Mononuclear cell (primary cell): ENCODE results near the gene ZSCAN1. TPM values are rescaled to one million over a fixed set of nuclear protein-coding genes. Genes with fewer than 3 reads are reported as not detected.

Experiments
- H3K27me3 ChIP-seq: 2 replicates; pipeline ENCODE4 v1.6.0; 2011; ENCODE audit warnings: low read length, control low read depth; ENCODE audit not compliant: insufficient read depth
- H3K4me1 ChIP-seq: 2 replicates; pipeline ENCODE4 v1.5.1; 2011; ENCODE audit warnings: mild to moderate bottlenecking, low read length, control low read depth; ENCODE audit not compliant: insufficient read depth
- H3K4me3 ChIP-seq: 2 replicates; pipeline ENCODE4 v1.5.1; 2011; ENCODE audit warnings: mild to moderate bottlenecking, low read length, moderate library complexity
- H3K9me3 ChIP-seq: 2 replicates; pipeline ENCODE4 v1.5.1; 2011; ENCODE audit warnings: low read depth, mild to moderate bottlenecking, control low read depth, low read length
- total RNA-seq: library from RNA; depleted of rRNA; stranded (reverse); fragments of >200 nt; gene quantifications from one replicate; pipeline ENCODE4 v1.2.3, GENCODE V29; 2012

ZSCAN1 gene
- total RNA-seq, 1 donor = not detected

GRCh38 chr19:58085348-58085875, 51.6 kb downstream of the ZSCAN1 start:
- no peaks in the 10 kb centered on the region for H3K4me1 ChIP-seq
- no peak overlapping the region for H3K4me3 ChIP-seq
- no peaks in the 10 kb centered on the region for H3K27me3 ChIP-seq
- H3K9me3 ChIP-seq = no peaks in the 10 kb centered on the region

- no peak overlapping the region for H3K4me3 ChIP-seq
- no peaks in the 10 kb centered on the region for H3K4me1 ChIP-seq
- no peaks in the 10 kb centered on the region for H3K9me3 ChIP-seq
- no peaks in the 10 kb centered on the region for H3K27me3 ChIP-seq
Measured at GRCh38 chr19:58086825-58087710, 53.2 kb downstream of the ZSCAN1 start.

GRCh38 chr19:58088521-58089052, 54.8 kb downstream of the ZSCAN1 start:
- Histone ChIP-seq H3K4me1 (no peaks in the 10 kb centered on the region), H3K4me3 (no peak overlapping the region), H3K9me3 (no peaks in the 10 kb centered on the region), H3K27me3 (no peaks in the 10 kb centered on the region)

GRCh38 chr19:58089846-58090245, 56.0 kb downstream of the ZSCAN1 start:
- H3K9me3 ChIP-seq = no peaks in the 10 kb centered on the region

GRCh38 chr19:58091251-58091995, 57.6 kb downstream of the ZSCAN1 start:
- Histone ChIP-seq H3K4me1 (no peaks in the 10 kb centered on the region), H3K4me3 (no peak overlapping the region), H3K27me3 (no peaks in the 10 kb centered on the region), H3K9me3 (no peaks in the 10 kb centered on the region)

More at GRCh38 chr19:58089846-58090245, 56.0 kb downstream of the ZSCAN1 start:
- H3K27me3 ChIP-seq = no peaks in the 10 kb centered on the region
- H3K4me1 ChIP-seq = no peaks in the 10 kb centered on the region
- H3K4me3 ChIP-seq = no peak overlapping the region

- Histone ChIP-seq H3K4me3 (no peak overlapping the region), H3K27me3 (no peaks in the 10 kb centered on the region), H3K9me3 (no peaks in the 10 kb centered on the region), H3K4me1 (peaks cover 4% of the 10 kb centered on the region)
Measured at GRCh38 chr19:58093071-58093470, 59.2 kb downstream of the ZSCAN1 start.

- Histone ChIP-seq H3K27me3 (no peaks in the 10 kb centered on the region), H3K4me1 (peaks cover 10% of the 10 kb centered on the region), H3K9me3 (peaks cover 7% of the 10 kb centered on the region), H3K4me3 (no peak overlapping the region)
Measured at GRCh38 chr19:58095328-58095727, 61.5 kb downstream of the ZSCAN1 start.

GRCh38 chr19:58096884-58097283, 63.1 kb downstream of the ZSCAN1 start:
- Histone ChIP-seq H3K27me3 (no peaks in the 10 kb centered on the region), H3K9me3 (peaks cover 7% of the 10 kb centered on the region), H3K4me3 (no peak overlapping the region), H3K4me1 (peaks cover 10% of the 10 kb centered on the region)

- Histone ChIP-seq H3K9me3 (peaks cover 7% of the 10 kb centered on the region), H3K27me3 (no peaks in the 10 kb centered on the region), H3K4me3 (no peak overlapping the region)
Measured at GRCh38 chr19:58097349-58097748, 63.5 kb downstream of the ZSCAN1 start.

GRCh38 chr19:58097781-58098681, 64.2 kb downstream of the ZSCAN1 start, which contains the start of gene ZSCAN18:
ZSCAN18 (minus strand) TSS chr19:58098231; CDS start chr19:58090267, 7,964 bp downstream.
- H3K4me3 ChIP-seq = peak within 1 kb of the TSS; percentile 69
- H3K27me3 ChIP-seq = no peaks in the 10 kb centered on the region
- peaks cover 10% of the 10 kb centered on the region for H3K4me1 ChIP-seq
- peaks cover 8% of the 10 kb centered on the region for H3K9me3 ChIP-seq

More at GRCh38 chr19:58097349-58097748, 63.5 kb downstream of the ZSCAN1 start:
- peaks cover 10% of the 10 kb centered on the region for H3K4me1 ChIP-seq

GRCh38 chr19:58098682-58098998, 64.8 kb downstream of the ZSCAN1 start:
- Histone ChIP-seq H3K4me3 (peak overlapping the region; percentile 69), H3K4me1 (peaks cover 10% of the 10 kb centered on the region), H3K27me3 (no peaks in the 10 kb centered on the region), H3K9me3 (peaks cover 14% of the 10 kb centered on the region)
